Testis (tissue), 2 donors: ENCODE data around the gene SETD7.

ENCODE experiments used
- CTCF ChIP-seq, 3 experiments: fragments of 450-650 bp in 2 of 3; fragments of 200-600 bp in 1 of 3; sonication (generic) in 1 of 3; IDR thresholded peaks; one replicate each; pipeline ENCODE4 v1.5.1; 2016 to 2019; ENCODE audit warnings: antibody characterized with exemption in 3 of 3, mild to moderate bottlenecking in 2 of 3, moderate library complexity in 1 of 3
- POLR2A ChIP-seq: fragments of 450-650 bp; IDR thresholded peaks from one replicate; pipeline ENCODE4 v1.6.1; 2017; ENCODE audit warnings: antibody characterized with exemption, mild to moderate bottlenecking, moderate library complexity

GRCh38 chr4:139524062-139524631 is 31.9 kb downstream of the SETD7 start:
- TF ChIP-seq POLR2A (no peak), CTCF (IDR thresholded peaks at IDR 0.05) (no peak)
